ENCODE results near the gene INA.
"Not testable (repeated sequence)": the region's sequence is repeated elsewhere in the genome, so short reads cannot be mapped to it uniquely, and the experiment has no call there.

INA gene

GRCh38 chr10:103246324-103246723, 30.6 kb upstream of the INA start:
- Histone ChIP-seq H3K27ac (ENCODE audit: low read depth, low read length) (no peak overlapping the region), H3K9me3 (ENCODE audit: insufficient read depth, low read depth, low read length) (no peaks in the 10 kb centered on the region), H3K9ac (ENCODE audit: low read depth, low read length) (no peak overlapping the region), H3K36me3 (ENCODE audit: insufficient read depth, low read length) (no peaks in the 10 kb centered on the region), H3K27me3 (ENCODE audit: insufficient read depth, low read length) (no peaks in the 10 kb centered on the region), H3K4me3 (ENCODE audit: low read length) (no peak overlapping the region), H3K4me1 (ENCODE audit: insufficient read depth, low read length) (peaks cover 6% of the 10 kb centered on the region)
- WGBS: 87% methylated on average over 4 of the region's 4 CpGs

- Histone ChIP-seq H3K36me3 (ENCODE audit: insufficient read depth, low read length) (no peaks in the 10 kb centered on the region), H3K9me3 (ENCODE audit: insufficient read depth, low read depth, low read length) (no peaks in the 10 kb centered on the region), H3K27ac (ENCODE audit: low read depth, low read length) (no peak overlapping the region), H3K4me3 (ENCODE audit: low read length) (no peak overlapping the region), H3K9ac (ENCODE audit: low read depth, low read length) (no peak overlapping the region), H3K4me1 (ENCODE audit: insufficient read depth, low read length) (peaks cover 4% of the 10 kb centered on the region; the same call in 1 of the 2 replicates), H3K27me3 (ENCODE audit: insufficient read depth, low read length) (no peaks in the 10 kb centered on the region)
- 94% methylated on average over 3 of the region's 3 CpGs for WGBS
Observed at GRCh38 chr10:103254113-103254512, 22.8 kb upstream of the INA start.

GRCh38 chr10:103254538-103255325, 22.2 kb upstream of the INA start:
- 60% methylated on average over 4 of the region's 4 CpGs for WGBS

GRCh38 chr10:103256613-103257012, 20.3 kb upstream of the INA start:
- Histone ChIP-seq H3K9ac (ENCODE audit: low read depth, low read length) (no peak overlapping the region), H3K4me1 (ENCODE audit: insufficient read depth, low read length) (peaks cover 4% of the 10 kb centered on the region; the same call in 1 of the 2 replicates), H3K4me3 (ENCODE audit: low read length) (no peak overlapping the region), H3K27ac (ENCODE audit: low read depth, low read length) (no peak overlapping the region), H3K36me3 (ENCODE audit: insufficient read depth, low read length) (no peaks in the 10 kb centered on the region), H3K27me3 (ENCODE audit: insufficient read depth, low read length) (no peaks in the 10 kb centered on the region), H3K9me3 (ENCODE audit: insufficient read depth, low read depth, low read length) (peaks cover 9% of the 10 kb centered on the region)
- WGBS: no CpG with 5 or more reads among the region's 1 CpG

More at GRCh38 chr10:103254538-103255325, 22.2 kb upstream of the INA start:
- no peaks in the 10 kb centered on the region for H3K36me3 ChIP-seq (ENCODE audit: insufficient read depth, low read length)
- no peaks in the 10 kb centered on the region for H3K27me3 ChIP-seq (ENCODE audit: insufficient read depth, low read length)
- H3K9ac ChIP-seq (ENCODE audit: low read depth, low read length): no peak overlapping the region
- H3K9me3 ChIP-seq (ENCODE audit: insufficient read depth, low read depth, low read length): peaks cover 5% of the 10 kb centered on the region
- H3K4me3 ChIP-seq (ENCODE audit: low read length): no peak overlapping the region
- H3K27ac ChIP-seq (ENCODE audit: low read depth, low read length): no peak overlapping the region
- H3K4me1 ChIP-seq (ENCODE audit: insufficient read depth, low read length): peaks cover 4% of the 10 kb centered on the region; the same call in 1 of the 2 replicates

GRCh38 chr10:103257812-103258211, 19.1 kb upstream of the INA start:
- Histone ChIP-seq H3K27me3 (ENCODE audit: insufficient read depth, low read length) (no peaks in the 10 kb centered on the region), H3K4me1 (ENCODE audit: insufficient read depth, low read length) (peaks cover 4% of the 10 kb centered on the region; the same call in 1 of the 2 replicates), H3K9ac (ENCODE audit: low read depth, low read length) (no peak overlapping the region), H3K27ac (ENCODE audit: low read depth, low read length) (no peak overlapping the region), H3K4me3 (ENCODE audit: low read length) (no peak overlapping the region), H3K9me3 (ENCODE audit: insufficient read depth, low read depth, low read length) (peaks cover 9% of the 10 kb centered on the region), H3K36me3 (ENCODE audit: insufficient read depth, low read length) (no peaks in the 10 kb centered on the region)

- H3K9ac ChIP-seq (ENCODE audit: low read depth, low read length); H3K4me3 ChIP-seq (ENCODE audit: low read length); H3K27ac ChIP-seq (ENCODE audit: low read depth, low read length); H3K36me3 ChIP-seq (ENCODE audit: insufficient read depth, low read length); H3K27me3 ChIP-seq (ENCODE audit: insufficient read depth, low read length); H3K9me3 ChIP-seq (ENCODE audit: insufficient read depth, low read depth, low read length); H3K4me1 ChIP-seq (ENCODE audit: insufficient read depth, low read length): not testable (repeated sequence)
- 93% methylated on average over 4 of the region's 4 CpGs for WGBS
Observed at GRCh38 chr10:103258928-103259327, 18.0 kb upstream of the INA start.

GRCh38 chr10:103259989-103260388, 16.9 kb upstream of the INA start:
- H3K27ac ChIP-seq (ENCODE audit: low read depth, low read length): no peak overlapping the region
- H3K27me3 ChIP-seq (ENCODE audit: insufficient read depth, low read length): no peaks in the 10 kb centered on the region
- no peak overlapping the region for H3K9ac ChIP-seq (ENCODE audit: low read depth, low read length)
- H3K4me1 ChIP-seq (ENCODE audit: insufficient read depth, low read length): peaks cover 1% of the 10 kb centered on the region; the same call in 1 of the 2 replicates
- H3K4me3 ChIP-seq (ENCODE audit: low read length): no peak overlapping the region
- peaks cover 9% of the 10 kb centered on the region for H3K9me3 ChIP-seq (ENCODE audit: insufficient read depth, low read depth, low read length)
- whole genome bisulfite sequencing: 91% methylated on average over 5 of the region's 5 CpGs
- no peaks in the 10 kb centered on the region for H3K36me3 ChIP-seq (ENCODE audit: insufficient read depth, low read length)

- no peak overlapping the region for H3K27ac ChIP-seq (ENCODE audit: low read depth, low read length)
- H3K9me3 ChIP-seq (ENCODE audit: insufficient read depth, low read depth, low read length): peaks cover 9% of the 10 kb centered on the region
- no peaks in the 10 kb centered on the region for H3K36me3 ChIP-seq (ENCODE audit: insufficient read depth, low read length)
- no peaks in the 10 kb centered on the region for H3K27me3 ChIP-seq (ENCODE audit: insufficient read depth, low read length)
- H3K9ac ChIP-seq (ENCODE audit: low read depth, low read length): no peak overlapping the region
- H3K4me1 ChIP-seq (ENCODE audit: insufficient read depth, low read length): no peaks in the 10 kb centered on the region
- WGBS: 88% methylated on average over 3 of the region's 3 CpGs
- no peak overlapping the region for H3K4me3 ChIP-seq (ENCODE audit: low read length)
Observed at GRCh38 chr10:103262229-103262628, 14.7 kb upstream of the INA start.

- no peaks in the 10 kb centered on the region for H3K9me3 ChIP-seq (ENCODE audit: insufficient read depth, low read depth, low read length)
- H3K9ac ChIP-seq (ENCODE audit: low read depth, low read length): no peak overlapping the region
- 42% methylated on average over 11 of the region's 11 CpGs for WGBS
- no peak overlapping the region for H3K27ac ChIP-seq (ENCODE audit: low read depth, low read length)
- no peaks in the 10 kb centered on the region for H3K36me3 ChIP-seq (ENCODE audit: insufficient read depth, low read length)
- 0 out of 2 replicates have a peak, but pooled peaks cover 2% of the 10 kb centered on the region for H3K27me3 ChIP-seq (ENCODE audit: insufficient read depth, low read length)
- no peaks in the 10 kb centered on the region for H3K4me1 ChIP-seq (ENCODE audit: insufficient read depth, low read length)
- no peak overlapping the region for H3K4me3 ChIP-seq (ENCODE audit: low read length)
Observed at GRCh38 chr10:103265717-103266329, 11.1 kb upstream of the INA start.

- H3K4me3 ChIP-seq (ENCODE audit: low read length): no peak overlapping the region
- 53% methylated on average over 4 of the region's 4 CpGs for WGBS
- peaks cover 4% of the 10 kb centered on the region; the same call in 1 of the 2 replicates for H3K4me1 ChIP-seq (ENCODE audit: insufficient read depth, low read length)
- H3K36me3 ChIP-seq (ENCODE audit: insufficient read depth, low read length): no peaks in the 10 kb centered on the region
- H3K27me3 ChIP-seq (ENCODE audit: insufficient read depth, low read length): peaks cover 34% of the 10 kb centered on the region
- no peak overlapping the region for H3K9ac ChIP-seq (ENCODE audit: low read depth, low read length)
- H3K9me3 ChIP-seq (ENCODE audit: insufficient read depth, low read depth, low read length): no peaks in the 10 kb centered on the region
- no peak overlapping the region for H3K27ac ChIP-seq (ENCODE audit: low read depth, low read length)
Observed at GRCh38 chr10:103273041-103273441, 3.9 kb upstream of the INA start.

- Histone ChIP-seq H3K4me1 (ENCODE audit: insufficient read depth, low read length) (peaks cover 9% of the 10 kb centered on the region), H3K27ac (ENCODE audit: low read depth, low read length) (no peak overlapping the region), H3K9me3 (ENCODE audit: insufficient read depth, low read depth, low read length) (no peaks in the 10 kb centered on the region), H3K9ac (ENCODE audit: low read depth, low read length) (0 out of 2 replicates have a peak overlapping the region, but pooled peaks have one; percentile 33), H3K4me3 (ENCODE audit: low read length) (peak overlapping the region; percentile 65), H3K36me3 (ENCODE audit: insufficient read depth, low read length) (no peaks in the 10 kb centered on the region), H3K27me3 (ENCODE audit: insufficient read depth, low read length) (peaks cover 66% of the 10 kb centered on the region)
- WGBS: 35% methylated on average over 20 of the region's 21 CpGs
Observed at GRCh38 chr10:103276251-103276895, 565 bp upstream of the INA start.

Measured in HUES64 (cell line).